HL-60 (cell line): ENCODE measurements around the gene SLC19A3.

Experiments used
- DNase-seq, 2 experiments: peaks; one replicate each; pipeline ENCODE4 v3.0.0-alpha.2; 2010 to 2020; ENCODE audit warnings: low read depth in 1 of 2, low spot score in 1 of 2
- H3K27ac ChIP-seq: fragments of 250-450 bp; sonication (Bioruptor Pico); replicated peaks from 2 replicates; pipeline ENCODE4 v1.5.1; 2020; ENCODE audit warnings: mild to moderate bottlenecking, moderate library complexity
- H3K27me3 ChIP-seq: fragments of 250-450 bp; sonication (Bioruptor Pico); 2 replicates; pipeline ENCODE4 v1.5.1; 2021; ENCODE audit warnings: mild to moderate bottlenecking, moderate library complexity; ENCODE audit not compliant: insufficient read depth, poor library complexity, severe bottlenecking
- H3K4me3 ChIP-seq: replicated peaks from 2 replicates; pipeline ENCODE4 v1.5.1; 2011; ENCODE audit warnings: mild to moderate bottlenecking, control low read depth, low read length; ENCODE audit not compliant: insufficient read depth
- CTCF ChIP-seq: IDR thresholded peaks from one replicate; pipeline ENCODE4 v1.5.1; 2011; ENCODE audit warnings: low read length, control low read depth, inconsistent platforms; ENCODE audit not compliant: insufficient read depth
- GABPA ChIP-seq: IDR thresholded peaks from 2 replicates; pipeline ENCODE4 v1.6.1; 2012; ENCODE audit warnings: low read depth
- POLR2AphosphoS5 ChIP-seq: IDR thresholded peaks from 2 replicates; pipeline ENCODE4 v1.6.1; 2012; ENCODE audit warnings: low read depth
- REST ChIP-seq: IDR thresholded peaks from 2 replicates; pipeline ENCODE4 v1.6.1; 2012; ENCODE audit warnings: low read depth; ENCODE audit not compliant: insufficient replicate concordance
- SPI1 ChIP-seq: IDR thresholded peaks from 2 replicates; pipeline ENCODE4 v1.6.1; 2012; ENCODE audit warnings: low read depth, mild to moderate bottlenecking, borderline replicate concordance

The SLC19A3 gene

GRCh38 chr2:227684258-227684657 lies 33.6 kb downstream of the SLC19A3 start:
- no peak overlapping the region for H3K27ac ChIP-seq
- TF ChIP-seq GABPA (no peak), POLR2AphosphoS5 (no peak), SPI1 (no peak), CTCF (no peak), REST (no peak)
- DNase-seq = no peak
- H3K4me3 ChIP-seq = no peak overlapping the region
- H3K27me3 ChIP-seq = no peaks in the 10 kb centered on the region

GRCh38 chr2:227677928-227678327 lies 39.9 kb downstream of the SLC19A3 start:
- no peaks in the 10 kb centered on the region for H3K27me3 ChIP-seq
- TF ChIP-seq REST (no peak), POLR2AphosphoS5 (no peak), SPI1 (no peak), GABPA (no peak), CTCF (no peak)
- H3K4me3 ChIP-seq = no peak overlapping the region
- no peak for DNase-seq
- no peak overlapping the region for H3K27ac ChIP-seq

- Histone ChIP-seq H3K27ac (no peak overlapping the region), H3K27me3 (no peaks in the 10 kb centered on the region), H3K4me3 (no peak overlapping the region)
- TF ChIP-seq GABPA (no peak), REST (no peak), POLR2AphosphoS5 (no peak), SPI1 (no peak), CTCF (no peak)
- DNase-seq = no peak
Measured at GRCh38 chr2:227674485-227674884, 43.3 kb downstream of the SLC19A3 start.
